Nephron (organoid): ENCODE measurements around the gene SMIM24.

Source experiments
- H3K27ac Mint-ChIP-seq, 3 experiments: 2 replicates each; pipeline ENCODE4 v1.8.0; 2020; ENCODE audit warnings: mixed read lengths in 3 of 3, mild to moderate bottlenecking in 2 of 3, moderate library complexity in 1 of 3
- H3K27me3 Mint-ChIP-seq: 2 replicates; pipeline ENCODE4 v1.8.0; 2021; ENCODE audit warnings: low read depth, mild to moderate bottlenecking, moderate library complexity, mixed read lengths
- H3K36me3 Mint-ChIP-seq: 2 replicates; pipeline ENCODE4 v1.8.0; 2020; ENCODE audit warnings: low read depth, mixed read lengths
- H3K4me1 Mint-ChIP-seq: 2 replicates; pipeline ENCODE4 v1.8.0; 2020; ENCODE audit warnings: mixed read lengths
- H3K4me3 Mint-ChIP-seq, 3 experiments: 2 replicates each; pipeline ENCODE4 v1.8.0; 2020; ENCODE audit warnings: mild to moderate bottlenecking in 3 of 3, mixed read lengths in 3 of 3, moderate library complexity in 2 of 3
- H3K9me3 Mint-ChIP-seq: 2 replicates; pipeline ENCODE4 v1.8.0; 2020; ENCODE audit warnings: mixed read lengths
- TF ChIP-seq, protein P1 (sequence below), 3 experiments: fragments of 200-600 bp; sonication (generic); IDR thresholded peaks; one replicate each; pipeline ENCODE4 v1.5.0; 2021; ENCODE audit warnings: antibody characterized with exemption in 3 of 3; ENCODE audit not compliant: unreplicated experiment in 3 of 3

The SMIM24 gene

DNA sequence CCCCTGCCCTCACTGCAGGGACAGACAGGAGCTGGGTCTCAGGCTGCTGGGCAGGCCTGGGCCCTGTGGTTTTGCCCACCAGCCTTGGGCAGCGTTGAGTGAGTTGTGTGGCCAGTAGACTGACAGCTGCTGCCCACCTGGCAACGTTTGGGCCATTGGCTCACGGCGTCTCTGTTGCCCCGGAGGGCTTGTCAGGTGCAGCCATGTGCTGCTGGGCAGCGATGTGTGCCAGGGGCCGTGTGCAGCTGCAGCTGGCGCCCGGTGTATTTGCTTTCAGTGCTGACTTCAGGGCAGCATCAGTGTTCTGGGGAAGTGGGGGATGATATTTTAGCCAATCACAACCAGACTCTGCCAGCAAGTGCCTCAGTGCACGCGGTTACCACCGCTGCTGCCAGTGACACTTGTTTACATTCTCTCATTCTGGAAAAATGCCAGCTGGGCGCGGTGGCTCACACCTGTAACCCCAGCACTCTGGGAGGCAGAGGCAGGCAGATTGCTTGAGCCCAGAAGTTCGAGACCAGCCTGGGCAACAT lies 36.4 kb upstream of the SMIM24 start:
- Mint-ChIP-seq H3K4me1 (peaks cover 23% of the 10 kb centered on the region), H3K27ac (no peak overlapping the region), H3K27me3 (no peaks in the 10 kb centered on the region), H3K4me3 (no peak overlapping the region), H3K9me3 (no peaks in the 10 kb centered on the region), H3K36me3 (peaks cover 6% of the 10 kb centered on the region)
- TF ChIP-seq, protein P1, sequence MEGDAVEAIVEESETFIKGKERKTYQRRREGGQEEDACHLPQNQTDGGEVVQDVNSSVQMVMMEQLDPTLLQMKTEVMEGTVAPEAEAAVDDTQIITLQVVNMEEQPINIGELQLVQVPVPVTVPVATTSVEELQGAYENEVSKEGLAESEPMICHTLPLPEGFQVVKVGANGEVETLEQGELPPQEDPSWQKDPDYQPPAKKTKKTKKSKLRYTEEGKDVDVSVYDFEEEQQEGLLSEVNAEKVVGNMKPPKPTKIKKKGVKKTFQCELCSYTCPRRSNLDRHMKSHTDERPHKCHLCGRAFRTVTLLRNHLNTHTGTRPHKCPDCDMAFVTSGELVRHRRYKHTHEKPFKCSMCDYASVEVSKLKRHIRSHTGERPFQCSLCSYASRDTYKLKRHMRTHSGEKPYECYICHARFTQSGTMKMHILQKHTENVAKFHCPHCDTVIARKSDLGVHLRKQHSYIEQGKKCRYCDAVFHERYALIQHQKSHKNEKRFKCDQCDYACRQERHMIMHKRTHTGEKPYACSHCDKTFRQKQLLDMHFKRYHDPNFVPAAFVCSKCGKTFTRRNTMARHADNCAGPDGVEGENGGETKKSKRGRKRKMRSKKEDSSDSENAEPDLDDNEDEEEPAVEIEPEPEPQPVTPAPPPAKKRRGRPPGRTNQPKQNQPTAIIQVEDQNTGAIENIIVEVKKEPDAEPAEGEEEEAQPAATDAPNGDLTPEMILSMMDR (IDR thresholded peaks at IDR 0.05; ENCODE audit: unreplicated experiment in 3 of 3): no peak

DNA sequence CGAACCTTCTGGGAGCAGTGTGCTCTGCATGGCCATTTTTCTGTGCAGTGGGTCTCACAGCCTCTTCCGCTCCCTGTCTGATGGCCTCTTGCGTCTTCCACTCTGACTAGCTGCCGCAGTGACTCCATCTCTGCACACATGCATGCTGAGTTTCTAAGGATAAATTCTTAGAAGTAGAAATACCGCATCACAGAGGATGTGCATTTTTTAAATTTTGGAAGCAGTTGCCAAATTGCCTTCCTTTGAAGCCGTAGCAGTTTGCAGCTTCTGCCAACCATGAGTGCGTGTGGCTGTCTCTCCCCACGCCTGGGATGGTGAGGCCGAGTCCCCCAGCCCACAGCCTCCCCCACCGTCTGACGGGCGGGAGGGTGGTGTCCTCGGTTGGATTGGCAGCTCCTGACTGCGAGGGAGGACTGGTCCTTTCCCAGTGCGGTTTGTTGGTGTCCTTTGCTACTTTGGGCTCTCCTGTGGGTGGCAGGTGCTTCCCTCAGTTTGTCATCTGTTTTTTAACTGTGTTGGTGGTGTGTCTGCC lies 35.6 kb upstream of the SMIM24 start:
- Mint-ChIP-seq H3K4me1 (peaks cover 23% of the 10 kb centered on the region), H3K27me3 (no peaks in the 10 kb centered on the region), H3K4me3 (no peak overlapping the region), H3K9me3 (no peaks in the 10 kb centered on the region), H3K27ac (peak overlapping the region in 2 of 3 experiments; percentile 14 to 44), H3K36me3 (peaks cover 3% of the 10 kb centered on the region)
- TF ChIP-seq, protein P1 (IDR thresholded peaks at IDR 0.05; ENCODE audit: unreplicated experiment in 3 of 3): no peak

DNA sequence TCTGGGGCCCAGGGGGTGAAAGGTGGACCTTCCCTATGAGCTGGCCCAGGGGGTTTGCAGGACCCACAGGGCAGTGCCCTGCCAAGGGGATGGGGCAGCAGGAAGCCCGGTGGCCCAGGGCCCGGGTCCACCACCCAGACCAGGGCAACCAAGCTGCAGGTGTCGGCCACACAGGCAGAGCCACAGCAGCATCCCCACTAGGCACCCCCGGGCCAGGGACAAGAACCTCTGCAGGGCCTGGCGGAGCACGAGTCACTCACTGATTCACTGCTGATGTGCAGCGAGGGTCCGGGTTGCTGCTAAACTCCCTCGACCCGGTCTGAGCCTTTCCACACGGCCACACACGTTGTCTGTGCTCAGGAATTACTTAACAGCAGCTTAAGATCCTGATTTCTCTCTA lies 34.6 kb upstream of the SMIM24 start:
- TF ChIP-seq, protein P1 (IDR thresholded peaks at IDR 0.05; ENCODE audit: unreplicated experiment in 3 of 3): no peak

DNA sequence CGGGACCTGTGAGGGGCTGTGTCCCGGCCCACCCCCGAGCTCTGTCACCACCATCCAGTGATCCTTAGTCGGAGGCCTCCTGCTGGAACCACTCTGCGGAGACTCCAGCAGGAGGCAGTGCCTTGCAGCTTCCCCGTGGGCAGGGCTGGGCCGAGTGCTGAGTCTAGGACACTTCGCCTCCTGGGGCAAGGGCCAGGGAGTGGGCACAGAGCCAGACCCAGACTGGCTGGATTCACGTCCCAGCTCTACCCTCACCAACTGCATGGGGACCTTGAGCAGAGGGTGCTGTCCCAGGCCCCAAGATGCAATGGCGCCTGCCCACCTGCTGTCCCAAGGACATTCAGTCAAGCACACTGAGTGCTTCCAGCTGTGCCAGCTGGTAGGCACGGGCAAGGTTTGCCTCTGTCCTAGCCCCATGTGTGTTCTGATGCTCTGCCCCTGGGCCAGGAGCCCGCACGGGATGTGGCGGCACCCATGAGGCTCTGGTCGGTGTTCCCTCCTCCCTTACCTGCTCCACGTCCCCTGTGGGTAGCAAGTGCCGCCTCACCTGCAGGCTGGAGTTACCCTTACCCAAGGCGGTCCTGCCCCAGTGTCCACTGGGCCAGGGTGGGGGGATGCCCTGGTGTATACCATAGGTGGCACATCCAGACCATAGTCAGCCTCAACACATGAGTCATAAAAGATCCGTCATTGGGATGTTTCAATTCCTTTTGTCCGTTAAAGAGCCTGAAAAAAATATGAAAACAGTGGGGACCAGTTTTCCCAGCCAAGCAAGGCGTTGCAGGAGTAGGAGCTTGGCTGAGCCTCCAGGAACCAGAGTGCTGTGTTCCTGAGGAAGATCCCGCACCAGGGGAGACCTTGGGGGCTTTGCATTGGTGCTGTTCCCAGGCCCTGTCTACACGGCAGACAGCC lies 33.2 kb upstream of the SMIM24 start:
- H3K27me3 Mint-ChIP-seq: no peaks in the 10 kb centered on the region
- H3K36me3 Mint-ChIP-seq: peaks cover 17% of the 10 kb centered on the region
- no peaks in the 10 kb centered on the region for H3K9me3 Mint-ChIP-seq
- peaks cover 32% of the 10 kb centered on the region for H3K4me1 Mint-ChIP-seq
- H3K4me3 Mint-ChIP-seq: no peak overlapping the region
- TF ChIP-seq, protein P1 (IDR thresholded peaks at IDR 0.05; ENCODE audit: unreplicated experiment in 3 of 3): no peak
- no peak overlapping the region for H3K27ac Mint-ChIP-seq

More for the DNA sequence above, 34.6 kb upstream of the SMIM24 start:
- Mint-ChIP-seq H3K4me3 (no peak overlapping the region), H3K27ac (no peak overlapping the region), H3K27me3 (no peaks in the 10 kb centered on the region), H3K9me3 (no peaks in the 10 kb centered on the region), H3K36me3 (peaks cover 6% of the 10 kb centered on the region), H3K4me1 (peaks cover 23% of the 10 kb centered on the region)

DNA sequence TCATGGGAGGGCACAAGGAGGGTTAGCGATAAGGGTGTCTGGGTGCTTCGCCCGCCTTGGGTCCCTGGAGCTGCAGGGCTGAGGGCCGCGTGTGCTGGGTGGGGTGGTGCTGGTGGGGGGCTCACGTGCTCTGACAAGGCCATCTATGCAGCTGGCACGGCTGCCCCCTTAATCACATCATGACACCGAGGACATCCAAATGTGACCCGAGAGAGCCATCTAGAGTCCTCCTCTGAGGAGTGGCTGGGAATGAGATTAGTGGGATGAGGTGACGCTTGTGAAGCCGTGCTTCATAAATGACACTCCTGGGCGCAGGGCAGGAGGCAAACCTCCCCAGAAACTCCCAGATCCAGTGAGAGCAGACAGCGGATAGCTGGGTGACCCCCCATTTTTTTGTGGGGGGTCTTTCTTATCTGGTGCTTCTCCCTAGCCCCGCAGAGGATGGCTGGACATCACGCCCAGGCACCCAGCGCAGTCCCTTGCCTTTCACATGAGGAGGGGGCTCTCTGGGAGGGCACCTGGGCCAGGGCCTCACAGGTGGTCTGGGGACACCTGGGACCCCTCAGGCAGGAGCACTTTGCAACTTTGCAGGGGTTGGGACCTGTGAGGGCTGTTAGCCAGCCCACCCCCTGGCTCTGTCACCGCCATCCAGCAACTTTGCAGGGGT lies 32.4 kb upstream of the SMIM24 start:
- peaks cover 17% of the 10 kb centered on the region for H3K36me3 Mint-ChIP-seq
- peaks cover 33% of the 10 kb centered on the region for H3K4me1 Mint-ChIP-seq
- H3K27me3 Mint-ChIP-seq: no peaks in the 10 kb centered on the region
- no peaks in the 10 kb centered on the region for H3K9me3 Mint-ChIP-seq
- no peak overlapping the region for H3K27ac Mint-ChIP-seq
- H3K4me3 Mint-ChIP-seq: no peak overlapping the region
- TF ChIP-seq, protein P1 (IDR thresholded peaks at IDR 0.05; ENCODE audit: unreplicated experiment in 3 of 3): no peak
